ENCODE data around the gene MYF6.
"Not testable (repeated sequence)": the region's sequence is repeated elsewhere in the genome, so short reads cannot be mapped to it uniquely, and the experiment has no call there.

MYF6 gene

GRCh38 chr12:80707126-80707829, at the start of gene MYF6:
Gene MYF6, plus strand, starts transcription at chr12:80707634. Its CDS starts 86 bp downstream, at chr12:80707720.
- no peak for DNase-seq

DNA sequence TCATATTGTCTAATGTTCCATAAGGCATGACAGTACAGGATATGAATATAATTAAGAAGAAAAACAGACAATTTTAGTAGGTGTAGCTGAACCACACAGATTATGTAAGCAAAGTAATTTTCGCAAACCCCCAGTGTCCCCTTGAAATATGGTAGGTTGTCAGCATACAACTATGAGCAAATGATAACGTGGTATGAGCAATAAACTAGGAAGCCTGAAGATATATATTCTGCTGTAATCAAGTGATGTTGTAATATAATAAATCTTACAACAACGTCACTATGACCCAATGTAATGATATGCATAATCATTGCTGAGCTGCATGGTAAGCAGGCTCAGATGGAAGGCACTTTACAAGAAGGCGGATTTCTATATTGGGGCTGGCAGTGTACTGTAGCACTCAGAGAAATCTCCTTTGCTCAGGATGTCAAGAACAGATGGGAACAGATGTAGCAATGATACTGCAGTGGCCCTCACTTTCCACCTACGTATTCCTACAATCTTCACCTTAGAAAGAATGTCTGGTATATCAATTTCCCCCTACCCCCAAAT, 47.8 kb upstream of the MYF6 start:
- no peak for DNase-seq

- no peak for DNase-seq
Measured at GRCh38 chr12:80662586-80662985, 44.8 kb upstream of the MYF6 start.

- no peak for DNase-seq
Measured at GRCh38 chr12:80670214-80670613, 37.2 kb upstream of the MYF6 start.

DNA sequence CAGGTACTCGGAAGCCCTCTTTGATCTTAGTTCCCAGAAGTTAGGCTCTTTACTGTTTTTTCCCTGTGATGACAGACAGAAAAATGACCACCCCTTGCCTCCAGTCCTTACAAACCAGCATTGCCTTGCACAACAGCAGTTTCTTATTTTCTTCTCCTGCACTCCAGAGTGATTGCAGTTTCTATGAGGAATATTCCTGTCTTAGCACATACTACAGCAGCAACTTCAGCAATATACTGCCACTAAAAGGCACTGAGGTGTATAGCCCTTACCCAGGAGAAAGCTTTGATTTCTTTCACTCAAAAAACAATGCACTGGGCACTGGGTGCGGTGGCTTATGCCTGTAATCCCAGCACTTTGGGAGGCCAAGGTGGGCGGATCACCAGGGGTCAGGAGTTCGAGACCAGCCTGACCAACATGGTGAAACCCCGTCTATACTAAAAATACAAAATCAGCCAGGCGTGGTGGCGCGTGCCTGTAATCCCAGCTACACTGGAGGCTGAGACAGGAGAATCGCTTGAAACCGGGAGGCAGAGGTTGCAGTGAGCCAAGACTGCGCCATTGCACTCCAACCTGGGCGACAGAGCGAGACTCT, 31.3 kb upstream of the MYF6 start:
- DNase-seq: not testable (repeated sequence)

GRCh38 chr12:80676856-80677255, 30.6 kb upstream of the MYF6 start:
- DNase-seq: no peak

GRCh38 chr12:80677994-80678393, 29.4 kb upstream of the MYF6 start:
- DNase-seq: no peak

DNA sequence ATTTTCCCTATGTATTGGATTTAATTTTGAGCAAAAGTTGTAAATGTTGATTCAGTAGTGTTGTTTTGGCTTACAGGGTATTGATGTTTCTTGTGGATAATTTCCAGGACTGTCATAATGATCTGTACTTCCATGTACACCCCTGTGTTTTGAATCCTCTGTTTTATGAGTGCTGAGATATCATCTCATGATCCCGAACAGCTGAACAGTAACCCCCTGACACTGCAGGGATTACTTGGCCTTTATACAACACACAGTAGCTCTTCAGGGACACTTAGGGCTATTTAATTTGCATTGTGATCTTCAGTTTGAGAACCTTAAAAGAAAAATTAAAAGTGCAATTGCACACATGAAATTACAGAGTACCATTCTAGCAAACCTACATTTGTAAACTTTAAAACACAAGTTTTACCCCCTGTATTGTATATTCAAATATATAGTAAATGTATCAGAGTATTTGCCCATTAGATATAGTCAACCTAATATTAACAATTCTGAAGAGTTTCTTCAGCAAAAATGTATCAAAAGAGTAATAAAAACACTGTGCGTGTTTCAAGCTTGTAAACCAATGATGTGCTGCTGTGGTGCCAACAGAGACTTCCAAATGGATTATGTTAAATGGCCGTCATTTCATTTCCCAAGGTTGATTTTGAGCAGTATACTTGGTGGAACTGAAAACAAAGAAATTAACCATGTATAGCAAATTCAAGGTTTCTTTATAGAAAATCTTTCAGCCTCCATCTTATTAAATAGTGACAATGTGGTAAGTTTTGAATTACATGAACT, 27.9 kb upstream of the MYF6 start:
- DNase-seq: no peak

- no peak for DNase-seq
Measured at GRCh38 chr12:80681287-80681686, 26.1 kb upstream of the MYF6 start.

- DNase-seq: no peak
Measured at GRCh38 chr12:80681786-80682185, 25.6 kb upstream of the MYF6 start.

DNA sequence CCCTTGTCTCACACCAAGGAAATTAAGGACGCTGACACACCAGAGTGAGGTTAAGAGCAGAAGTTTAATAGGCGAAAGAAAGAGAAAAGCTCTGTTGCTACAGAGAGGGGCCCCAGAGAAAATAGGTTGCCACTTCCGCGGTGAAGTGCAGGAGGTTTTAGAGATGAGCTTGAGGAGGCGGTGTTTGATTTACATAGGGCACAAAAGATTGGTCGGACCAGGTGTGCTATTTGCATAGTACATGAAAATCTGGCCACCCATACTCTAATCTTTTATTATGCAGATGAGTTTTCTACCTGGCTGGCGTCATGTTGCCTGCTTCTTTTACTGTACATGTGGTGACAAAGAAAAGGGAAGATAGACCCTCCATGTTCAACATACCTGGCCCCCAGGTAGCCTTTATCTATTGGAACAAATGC, 23.3 kb upstream of the MYF6 start:
- DNase-seq: no peak

DNA sequence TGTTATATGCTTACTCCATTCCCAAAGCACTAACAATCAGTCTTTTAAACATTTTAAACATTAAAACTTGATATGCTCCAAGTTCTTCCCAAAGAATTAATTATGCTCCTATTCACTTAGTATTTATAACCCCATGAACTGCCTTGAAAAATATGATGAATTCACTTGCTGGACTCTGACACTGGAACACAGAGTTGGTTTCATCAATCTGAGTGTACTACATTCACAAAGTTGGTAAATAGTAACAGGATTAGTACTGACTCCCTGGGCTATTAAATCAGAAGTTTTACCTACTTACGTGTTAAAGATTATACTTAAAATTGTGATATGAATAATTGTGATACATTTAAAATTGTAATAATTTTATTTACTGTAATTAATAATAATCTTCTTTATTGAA, 17.3 kb upstream of the MYF6 start:
- no peak for DNase-seq

- DNase-seq: no peak
Measured at GRCh38 chr12:80690513-80690912, 16.9 kb upstream of the MYF6 start.

DNA sequence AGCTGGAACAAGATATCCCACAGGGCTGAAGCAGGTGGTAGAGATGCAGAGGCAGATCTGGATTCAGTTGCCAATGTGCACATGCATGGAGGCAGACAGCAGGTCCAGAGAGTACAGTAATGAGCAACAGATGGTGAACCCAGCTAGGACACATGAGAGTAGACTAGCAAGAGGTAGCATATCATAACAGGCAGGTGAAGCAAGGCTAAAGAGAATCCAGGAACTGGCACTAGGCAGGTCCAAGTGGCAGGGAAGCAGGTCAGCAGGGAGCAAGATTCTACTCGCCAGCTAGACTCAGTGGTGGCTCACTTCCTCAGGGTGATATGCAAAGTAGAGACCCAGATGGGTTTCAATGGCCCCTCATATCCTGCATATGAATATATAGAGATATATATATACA, 15.3 kb upstream of the MYF6 start:
- DNase-seq: no peak

DNA sequence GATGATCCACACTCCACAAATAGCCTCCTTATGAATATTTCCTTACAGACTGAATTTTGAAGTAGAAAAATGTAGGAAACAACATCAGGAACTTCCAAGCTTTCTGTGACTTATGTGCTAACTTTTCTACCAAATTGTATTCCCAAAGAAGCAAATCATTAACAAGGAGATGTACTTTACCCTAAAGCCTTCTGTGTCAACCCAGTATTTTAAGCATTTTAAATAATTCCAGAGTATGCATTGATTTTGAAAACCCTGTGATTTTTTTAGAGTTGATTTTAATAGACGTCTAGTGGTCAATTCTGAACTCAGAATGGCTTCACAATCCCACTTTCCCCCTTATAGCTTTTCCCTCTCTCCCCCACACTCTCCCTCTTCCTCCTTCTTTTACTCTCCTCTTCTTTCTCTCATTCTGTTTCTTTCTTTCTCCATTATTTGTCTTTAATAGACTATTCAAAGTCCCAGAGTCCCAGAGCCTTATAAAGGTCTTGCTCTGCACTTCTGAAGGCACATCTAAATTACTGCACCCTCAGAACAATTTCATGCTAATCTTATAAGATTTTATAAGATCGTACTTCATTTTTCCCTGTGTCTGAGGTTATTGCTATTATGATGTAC, 10.1 kb upstream of the MYF6 start:
- no peak for DNase-seq

DNA sequence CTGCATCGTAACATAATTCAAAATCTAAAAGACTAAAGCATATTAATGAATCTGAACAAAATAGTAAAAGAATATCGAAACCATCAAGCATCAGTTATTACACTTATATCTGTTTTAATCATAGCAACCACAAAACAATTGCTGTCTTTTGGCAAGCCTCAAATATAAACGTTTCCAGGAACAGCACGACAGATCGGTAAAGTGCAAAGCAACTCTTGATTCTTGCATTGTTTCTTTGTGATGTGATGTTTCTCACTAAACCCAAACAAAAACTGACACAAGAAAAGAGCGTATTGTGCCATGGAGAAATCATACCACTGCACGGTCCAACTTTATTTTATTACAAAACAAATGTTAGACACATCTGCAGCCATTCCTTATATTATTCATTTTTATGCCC, 9.2 kb upstream of the MYF6 start:
- no peak for DNase-seq

DNA sequence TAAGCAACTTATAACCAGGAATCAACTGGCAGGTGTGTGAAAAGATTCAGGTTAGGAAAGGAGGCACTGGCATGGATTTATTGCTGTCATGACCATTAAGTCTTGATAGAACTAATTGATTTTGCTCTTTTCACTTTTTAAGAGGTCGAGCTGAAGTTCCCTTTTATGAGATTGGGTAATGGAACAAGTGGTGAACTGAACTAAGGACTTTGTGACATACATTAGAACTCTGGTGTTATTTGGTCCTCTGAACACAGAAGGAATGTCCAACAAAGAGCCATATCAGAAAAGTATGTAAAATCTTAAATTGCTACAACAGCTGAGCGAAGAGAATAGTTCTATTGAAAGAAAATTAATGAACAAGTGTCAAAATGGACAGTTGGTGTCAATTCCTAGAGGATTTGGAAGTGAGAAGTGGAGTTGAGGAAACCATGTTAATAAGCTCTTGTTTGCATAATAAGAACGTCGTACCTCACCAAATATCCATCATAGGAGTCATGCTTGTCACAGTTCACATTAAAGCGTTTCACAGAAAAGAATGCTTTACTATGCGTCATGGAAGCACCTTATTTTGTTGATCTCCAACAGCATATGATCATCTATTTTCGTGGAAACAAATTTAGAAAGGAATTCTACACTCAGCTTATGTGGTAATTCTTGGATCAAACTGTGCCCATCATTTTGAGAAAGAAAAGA, 8.4 kb upstream of the MYF6 start:
- no peak for DNase-seq

DNA sequence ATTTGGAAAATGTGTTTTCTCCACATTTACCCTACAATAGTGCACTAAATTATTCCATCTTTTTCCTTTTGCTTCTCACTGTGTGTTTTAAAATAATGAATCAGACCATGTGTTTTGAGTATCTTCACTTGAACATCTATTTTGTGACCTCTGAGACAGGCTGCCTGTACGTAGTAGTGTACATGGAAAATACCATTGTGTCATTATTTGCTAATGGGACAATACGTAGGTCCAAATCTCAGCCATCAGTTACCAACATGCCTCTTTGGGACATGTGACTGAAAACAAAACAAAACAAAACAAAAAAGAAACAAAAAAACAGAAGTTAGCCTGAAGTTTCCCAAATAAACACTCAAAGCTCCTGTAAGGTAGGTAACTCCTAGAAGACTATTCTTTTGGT, 7.1 kb upstream of the MYF6 start:
- DNase-seq: no peak

DNA sequence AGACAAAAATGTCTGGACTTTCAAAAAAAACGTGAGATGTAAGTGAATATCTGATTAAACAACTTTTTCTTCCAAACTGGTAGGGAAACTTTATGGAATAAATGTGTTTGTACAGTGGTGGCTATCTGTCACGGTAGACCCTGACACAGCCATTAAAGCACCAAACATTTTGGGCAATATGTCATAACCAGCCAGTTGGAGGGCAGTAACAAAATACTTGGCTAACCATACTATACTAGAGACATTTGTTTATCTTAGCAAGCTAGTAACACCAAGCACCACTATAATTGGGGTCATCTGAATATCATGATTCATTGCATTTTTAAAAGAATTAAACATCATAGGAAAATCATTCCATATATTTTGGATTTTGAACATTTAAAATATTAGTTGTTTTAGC, 6.0 kb upstream of the MYF6 start:
- no peak for DNase-seq

DNA sequence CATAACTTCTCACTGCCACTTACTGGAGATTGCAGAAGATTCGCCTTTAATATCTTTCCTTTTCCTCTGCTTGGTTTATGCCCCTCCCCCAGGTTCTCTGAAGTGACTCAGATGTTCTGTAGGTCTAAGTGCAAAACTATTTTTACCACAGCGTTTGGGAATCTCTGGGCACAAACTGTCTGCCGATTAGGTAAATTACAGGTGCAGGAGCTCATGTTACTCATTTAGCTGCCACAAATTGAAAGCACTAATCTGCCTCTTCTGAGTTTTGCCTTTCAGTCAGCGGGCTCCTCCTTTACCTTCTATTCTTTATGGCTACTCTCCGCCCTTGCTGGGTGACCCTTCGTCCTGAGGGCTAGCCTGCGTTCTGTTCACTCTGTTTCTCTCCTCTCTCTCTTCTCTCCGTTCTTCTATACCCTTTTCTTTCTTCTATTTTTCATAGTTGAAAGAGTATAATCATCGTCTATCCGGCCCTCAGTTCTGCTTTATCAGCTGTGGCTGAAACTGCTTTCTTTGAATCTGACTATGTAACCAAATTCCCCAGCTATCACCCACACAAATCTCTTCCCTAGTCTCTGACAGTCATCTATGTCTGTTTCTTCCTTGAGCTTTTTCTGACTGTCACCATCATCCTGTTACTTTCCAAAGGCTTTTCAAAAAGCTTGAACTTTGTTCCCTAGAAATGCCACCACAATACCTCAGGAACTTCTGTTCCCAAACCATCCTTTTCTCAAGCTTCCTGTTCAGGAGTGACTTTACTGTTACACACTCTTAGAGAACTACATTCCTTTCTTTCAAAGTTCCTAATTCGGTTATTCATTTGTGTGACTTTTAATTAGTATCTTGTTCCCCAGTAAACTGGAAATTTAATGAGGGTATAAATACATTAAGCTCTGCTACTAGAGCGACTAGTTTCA, 4.3 kb upstream of the MYF6 start:
- no peak for DNase-seq

- no peak for DNase-seq
Measured at GRCh38 chr12:80704420-80704819, 3.0 kb upstream of the MYF6 start.

DNA sequence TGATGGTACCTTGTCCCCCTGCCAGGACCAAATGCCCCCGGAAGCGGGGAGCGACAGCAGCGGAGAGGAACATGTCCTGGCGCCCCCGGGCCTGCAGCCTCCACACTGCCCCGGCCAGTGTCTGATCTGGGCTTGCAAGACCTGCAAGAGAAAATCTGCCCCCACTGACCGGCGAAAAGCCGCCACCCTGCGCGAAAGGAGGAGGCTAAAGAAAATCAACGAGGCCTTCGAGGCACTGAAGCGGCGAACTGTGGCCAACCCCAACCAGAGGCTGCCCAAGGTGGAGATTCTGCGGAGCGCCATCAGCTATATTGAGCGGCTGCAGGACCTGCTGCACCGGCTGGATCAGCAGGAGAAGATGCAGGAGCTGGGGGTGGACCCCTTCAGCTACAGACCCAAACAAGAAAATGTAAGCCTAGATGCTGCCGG, 410 bp downstream of the MYF6 start:
- no peak for DNase-seq

All from NCI-H446 treated with DMSO at 0.1 percent for 48 hours (cell line).